Breast epithelium (tissue), 4 donors: ENCODE data around the gene TPSG1. TPM values are rescaled to one million over a fixed set of nuclear protein-coding genes. Genes with fewer than 3 reads are reported as not detected.

ENCODE experiments used
- DNase-seq, 2 donors: peaks; one replicate each; pipeline ENCODE4 v3.0.0-alpha.2; 2019; ENCODE audit warnings: low spot score in 2 of 2
- H3K27ac ChIP-seq, 2 donors: fragments of 200-600 bp; sonication (generic) in 1 of 2; one replicate each; pipeline ENCODE4 v1.5.1; 2016 to 2019; ENCODE audit warnings: mild to moderate bottlenecking in 1 of 2
- H3K27me3 ChIP-seq, 2 donors: fragments of 200-600 bp; sonication (generic) in 1 of 2; one replicate each; pipeline versions ENCODE4 v1.5.1 to v1.6.0; 2017 to 2019; ENCODE audit warnings: control low read depth in 1 of 2, mild to moderate bottlenecking in 1 of 2
- H3K36me3 ChIP-seq: fragments of 200-600 bp; one replicate; pipeline ENCODE4 v1.5.1; 2019
- H3K4me1 ChIP-seq, 2 donors: fragments of 200-600 bp; sonication (generic); one replicate each; pipeline ENCODE4 v1.5.1; 2016 to 2019; ENCODE audit warnings: control low read depth in 1 of 2
- H3K4me3 ChIP-seq, 3 donors: fragments of 200-600 bp; sonication (generic); 1 replicate in 2 of 3; 2 replicates in 1 of 3; pipeline ENCODE4 v1.5.1; 2016 to 2019; ENCODE audit warnings: mild to moderate bottlenecking in 3 of 3, moderate library complexity in 2 of 3
- H3K9me3 ChIP-seq, 2 donors: fragments of 200-600 bp; sonication (generic) in 1 of 2; one replicate each; pipeline ENCODE4 v1.5.1; 2016 to 2019; ENCODE audit warnings: control low read depth in 1 of 2
- CTCF ChIP-seq, 3 donors: fragments of 450-650 bp; IDR thresholded peaks; one replicate each; pipeline ENCODE4 v1.5.1; 2016 to 2017; ENCODE audit warnings: antibody characterized with exemption in 3 of 3, mild to moderate bottlenecking in 3 of 3, moderate library complexity in 3 of 3
- POLR2A ChIP-seq: fragments of 450-650 bp; IDR thresholded peaks from one replicate; pipeline ENCODE4 v1.6.1; 2016; ENCODE audit warnings: antibody characterized with exemption, mild to moderate bottlenecking, moderate library complexity
- POLR2AphosphoS5 ChIP-seq, 3 donors: sonication (generic); formaldehyde crosslinking; IDR thresholded peaks; one replicate each; pipeline ENCODE4 v1.6.1; 2017; ENCODE audit warnings: antibody characterized with exemption in 3 of 3
- intact Hi-C: fragments of 100-400 bp; cut with DNase I; formaldehyde crosslinking; loops from one replicate; pipeline ENCODE4 v1.15.1; 2023; ENCODE audit warnings: low total_unique reads
- total RNA-seq, 3 donors: library from RNA; depleted of rRNA; stranded (reverse); fragments of >200 nt; gene quantifications; one replicate each; pipeline ENCODE4 v1.1.0, GENCODE V29; 2016

TPSG1 gene
- total RNA-seq, 3 donors from 2014 or later, result 0.73 to 1.8 TPM; not detected in 1

- Histone ChIP-seq H3K27me3 (peaks cover 0 to 78% of the 10 kb centered on the region in 2 donors), H3K4me3 (no peak overlapping the region), H3K9me3 (no peaks in the 10 kb centered on the region), H3K27ac (no peak overlapping the region), H3K4me1 (peaks cover 0 to 8% of the 10 kb centered on the region in 2 donors), H3K36me3 (no peaks in the 10 kb centered on the region)
- TF ChIP-seq POLR2AphosphoS5 (IDR thresholded peaks at IDR 0.05) (no peak), CTCF (IDR thresholded peaks at IDR 0.05) (no peak), POLR2A (no peak)
- DNase-seq, result no peak
- intact Hi-C loops, result no loop called here
These were observed 35.1 kb upstream of the TPSG1 start for GRCh38 chr16:1260101-1260680.

GRCh38 chr16:1259760-1260068 lies 34.6 kb upstream of the TPSG1 start:
- Histone ChIP-seq H3K27ac (no peak overlapping the region), H3K4me3 (peak overlapping the region in 1 of 3 donors; percentile 54), H3K9me3 (no peaks in the 10 kb centered on the region), H3K36me3 (no peaks in the 10 kb centered on the region), H3K27me3 (peaks cover 0 to 78% of the 10 kb centered on the region in 2 donors), H3K4me1 (peaks cover 0 to 8% of the 10 kb centered on the region in 2 donors)
- TF ChIP-seq POLR2AphosphoS5 (IDR thresholded peaks at IDR 0.05) (no peak), CTCF (IDR thresholded peaks at IDR 0.05) (no peak), POLR2A (no peak)
- DNase-seq, result no peak
- intact Hi-C loops, result no loop called here

- no peak for DNase-seq
- H3K4me3 ChIP-seq, result peak overlapping the region in 2 of 3 donors; percentile 26 to 54
- no peaks in the 10 kb centered on the region for H3K9me3 ChIP-seq
- H3K4me1 ChIP-seq, result peaks cover 0 to 8% of the 10 kb centered on the region in 2 donors
- peaks cover 0 to 78% of the 10 kb centered on the region in 2 donors for H3K27me3 ChIP-seq
- no peak for TF ChIP-seq POLR2A
- TF ChIP-seq CTCF (IDR thresholded peaks at IDR 0.05), result no peak
- no peak for TF ChIP-seq POLR2AphosphoS5 (IDR thresholded peaks at IDR 0.05)
- H3K27ac ChIP-seq, result no peak overlapping the region
- H3K36me3 ChIP-seq, result no peaks in the 10 kb centered on the region
- intact Hi-C loops, result no loop called here
These were observed 34.1 kb upstream of the TPSG1 start for GRCh38 chr16:1258906-1259759.

GRCh38 chr16:1258225-1258600 lies 33.1 kb upstream of the TPSG1 start:
- no peak overlapping the region for H3K27ac ChIP-seq
- no peaks in the 10 kb centered on the region for H3K9me3 ChIP-seq
- intact Hi-C loops, result no loop called here
- H3K27me3 ChIP-seq, result peaks cover 0 to 72% of the 10 kb centered on the region in 2 donors
- H3K36me3 ChIP-seq, result no peaks in the 10 kb centered on the region
- H3K4me3 ChIP-seq, result no peak overlapping the region
- H3K4me1 ChIP-seq, result peaks cover 0 to 8% of the 10 kb centered on the region in 2 donors
- TF ChIP-seq CTCF (IDR thresholded peaks at IDR 0.05) (no peak), POLR2AphosphoS5 (IDR thresholded peaks at IDR 0.05) (no peak), POLR2A (no peak)
- DNase-seq, result no peak

- Histone ChIP-seq H3K27me3 (peaks cover 0 to 67% of the 10 kb centered on the region in 2 donors), H3K4me3 (no peak overlapping the region), H3K27ac (no peak overlapping the region), H3K36me3 (no peaks in the 10 kb centered on the region), H3K9me3 (no peaks in the 10 kb centered on the region), H3K4me1 (peaks cover 0 to 8% of the 10 kb centered on the region in 2 donors)
- no peak for DNase-seq
- intact Hi-C loops, result no loop called here
- TF ChIP-seq POLR2A, result no peak
- TF ChIP-seq POLR2AphosphoS5 (IDR thresholded peaks at IDR 0.05), result no peak
- no peak for TF ChIP-seq CTCF (IDR thresholded peaks at IDR 0.05)
These were observed 32.6 kb upstream of the TPSG1 start for GRCh38 chr16:1257561-1258224.
